Osteoblast (primary cell): ENCODE data around the gene ATP6V1G3. TPM values are rescaled to one million over a fixed set of nuclear protein-coding genes. Genes with fewer than 3 reads are reported as not detected.

Experiments used
- DNase-seq: peaks from one replicate; pipeline ENCODE4 v3.0.0; 2011; ENCODE audit warnings: low spot score, mixed read lengths; ENCODE audit not compliant: insufficient read length; ENCODE audit errors: missing footprints
- H2AFZ ChIP-seq: 2 replicates; pipeline ENCODE4 v1.6.0; 2011; ENCODE audit warnings: mild to moderate bottlenecking, low read length
- H3K27ac ChIP-seq: 2 replicates; pipeline ENCODE4 v1.5.1; 2011; ENCODE audit warnings: mild to moderate bottlenecking, low read depth, low read length, moderate library complexity
- H3K27me3 ChIP-seq: 2 replicates; pipeline ENCODE4 v1.6.0; 2012; ENCODE audit warnings: mild to moderate bottlenecking, control low read depth, inconsistent platforms, low read length, moderate library complexity; ENCODE audit not compliant: insufficient read depth
- H3K36me3 ChIP-seq: 2 replicates; pipeline ENCODE4 v1.5.1; 2011; ENCODE audit warnings: mild to moderate bottlenecking, low read length, control low read depth, moderate library complexity; ENCODE audit not compliant: insufficient read depth
- H3K4me1 ChIP-seq: 2 replicates; pipeline ENCODE4 v1.5.1; 2011; ENCODE audit warnings: mild to moderate bottlenecking, low read length, control low read depth, moderate library complexity; ENCODE audit not compliant: insufficient read depth
- H3K4me2 ChIP-seq: 2 replicates; pipeline ENCODE4 v1.6.0; 2011; ENCODE audit warnings: mild to moderate bottlenecking, low read length; ENCODE audit not compliant: insufficient read depth
- H3K4me3 ChIP-seq: fragments of 200-600 bp; sonication (generic); 3 replicates; pipeline ENCODE4 v1.5.1; 2012; ENCODE audit warnings: mild to moderate bottlenecking, low read length, inconsistent platforms; ENCODE audit not compliant: insufficient read depth
- H3K79me2 ChIP-seq: 2 replicates; pipeline ENCODE4 v1.6.0; 2012; ENCODE audit warnings: mild to moderate bottlenecking, low read length, control low read depth, inconsistent platforms; ENCODE audit not compliant: insufficient read depth
- H3K9me3 ChIP-seq: 2 replicates; pipeline ENCODE4 v1.5.1; 2011; ENCODE audit warnings: low read depth, low read length, control low read depth
- H4K20me1 ChIP-seq: 2 replicates; pipeline ENCODE4 v1.6.0; 2012; ENCODE audit warnings: mild to moderate bottlenecking, low read length, control low read depth; ENCODE audit not compliant: insufficient read depth
- CTCF ChIP-seq: IDR thresholded peaks from 2 replicates; pipeline ENCODE4 v1.5.1; 2011; ENCODE audit warnings: mild to moderate bottlenecking, low read depth, low read length, moderate library complexity; ENCODE audit errors: extremely low read depth
- total RNA-seq: library from RNA; depleted of rRNA; stranded (reverse); fragments of >200 nt; gene quantifications from 2 replicates; pipeline ENCODE4 v1.2.3, GENCODE V29; 2012

ATP6V1G3 gene
- total RNA-seq, 1 donor = 0.36 TPM

- H2AFZ ChIP-seq = no peak overlapping the region
- no peak for TF ChIP-seq CTCF
- no peaks in the 10 kb centered on the region for H3K4me1 ChIP-seq
- H3K36me3 ChIP-seq = no peaks in the 10 kb centered on the region
- H3K9me3 ChIP-seq = no peaks in the 10 kb centered on the region
- no peak for DNase-seq
- no peak overlapping the region for H3K27ac ChIP-seq
- no peaks in the 10 kb centered on the region for H3K27me3 ChIP-seq
- H3K4me2 ChIP-seq = no peak overlapping the region
- no peaks in the 10 kb centered on the region for H4K20me1 ChIP-seq
- no peaks in the 10 kb centered on the region for H3K79me2 ChIP-seq
- H3K4me3 ChIP-seq = no peak overlapping the region
Observed at GRCh38 chr1:198538579-198539364, 1.7 kb downstream of the ATP6V1G3 start.

- DNase-seq = no peak
- H3K27ac ChIP-seq = no peak overlapping the region
- H3K27me3 ChIP-seq = no peaks in the 10 kb centered on the region
- H4K20me1 ChIP-seq = no peaks in the 10 kb centered on the region
- H3K4me1 ChIP-seq = no peaks in the 10 kb centered on the region
- H3K4me3 ChIP-seq = no peak overlapping the region
- H3K4me2 ChIP-seq = no peak overlapping the region
- H3K9me3 ChIP-seq = no peaks in the 10 kb centered on the region
- H3K79me2 ChIP-seq = no peaks in the 10 kb centered on the region
- H2AFZ ChIP-seq = no peak overlapping the region
- no peak for TF ChIP-seq CTCF
- H3K36me3 ChIP-seq = no peaks in the 10 kb centered on the region
Observed at GRCh38 chr1:198535631-198536030, 4.8 kb downstream of the ATP6V1G3 start.

- Histone ChIP-seq H3K36me3 (no peaks in the 10 kb centered on the region), H2AFZ (peak overlapping the region; percentile 52), H3K27ac (no peak overlapping the region), H3K9me3 (no peaks in the 10 kb centered on the region), H3K4me2 (no peak overlapping the region), H3K27me3 (no peaks in the 10 kb centered on the region), H3K79me2 (no peaks in the 10 kb centered on the region), H3K4me3 (no peak overlapping the region), H3K4me1 (peaks cover 5% of the 10 kb centered on the region), H4K20me1 (no peaks in the 10 kb centered on the region)
- no peak for DNase-seq
- TF ChIP-seq CTCF = no peak
Observed at GRCh38 chr1:198534548-198535418, 5.7 kb downstream of the ATP6V1G3 start.

GRCh38 chr1:198531891-198532290 lies 8.6 kb downstream of the ATP6V1G3 start:
- no peak for DNase-seq
- Histone ChIP-seq H3K27ac (no peak overlapping the region), H3K4me2 (no peak overlapping the region), H3K4me1 (peaks cover 25% of the 10 kb centered on the region), H2AFZ (no peak overlapping the region), H3K27me3 (no peaks in the 10 kb centered on the region), H3K4me3 (no peak overlapping the region), H4K20me1 (no peaks in the 10 kb centered on the region), H3K9me3 (no peaks in the 10 kb centered on the region), H3K79me2 (no peaks in the 10 kb centered on the region), H3K36me3 (no peaks in the 10 kb centered on the region)
- TF ChIP-seq CTCF = no peak
